Activated CD4-positive, alpha-beta T cell treated with anti-CD3 and anti-CD28 coated beads for 4 hours (primary cell): ENCODE results near the gene PNMA6E.
A peak's percentile ranks its signal among the peaks of the same experiment; 100 is the strongest.
"Not testable (repeated sequence)": the region's sequence is repeated elsewhere in the genome, so short reads cannot be mapped to it uniquely, and the experiment has no call there.

Experiments used
- DNase-seq, 2 donors: peaks; one replicate each; pipeline ENCODE4 v3.0.0-alpha.2; 2020

The PNMA6E gene

GRCh38 chrX:153407736-153408135, 6.6 kb upstream of the PNMA6E start:
- DNase-seq, result no peak

- no peak for DNase-seq
These were observed 5.8 kb upstream of the PNMA6E start for GRCh38 chrX:153406903-153407302.

GRCh38 chrX:153406011-153406410, 4.9 kb upstream of the PNMA6E start:
- DNase-seq, result no peak

GRCh38 chrX:153405426-153405825, 4.3 kb upstream of the PNMA6E start:
- DNase-seq, result no peak

DNA sequence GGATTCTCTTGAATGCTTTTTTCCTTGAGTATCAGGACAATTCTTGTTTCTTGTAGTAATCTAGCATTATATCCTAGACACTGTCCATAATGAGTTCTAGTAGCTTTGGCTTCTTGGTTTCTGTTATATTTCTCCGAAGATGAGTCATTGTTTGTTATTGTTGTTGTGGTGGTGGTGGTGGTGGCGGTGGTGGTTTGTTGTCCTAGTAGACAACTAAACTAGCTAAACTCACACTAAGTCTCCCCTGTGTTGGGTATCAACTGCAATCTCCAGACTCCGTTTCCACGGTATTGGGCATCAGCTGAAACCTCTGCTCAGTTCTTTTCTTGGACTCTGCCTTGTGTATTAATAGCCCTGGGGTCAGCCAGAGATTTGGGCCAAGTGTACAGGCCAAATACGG, 3.2 kb upstream of the PNMA6E start:
- DNase-seq, result not testable (repeated sequence)

- peak; percentile 37 to 48 for DNase-seq
These were observed 711 bp downstream of the PNMA6E start for GRCh38 chrX:153400146-153401132.

- no peak for DNase-seq
These were observed 2.7 kb downstream of the PNMA6E start for GRCh38 chrX:153398275-153398960.

DNA sequence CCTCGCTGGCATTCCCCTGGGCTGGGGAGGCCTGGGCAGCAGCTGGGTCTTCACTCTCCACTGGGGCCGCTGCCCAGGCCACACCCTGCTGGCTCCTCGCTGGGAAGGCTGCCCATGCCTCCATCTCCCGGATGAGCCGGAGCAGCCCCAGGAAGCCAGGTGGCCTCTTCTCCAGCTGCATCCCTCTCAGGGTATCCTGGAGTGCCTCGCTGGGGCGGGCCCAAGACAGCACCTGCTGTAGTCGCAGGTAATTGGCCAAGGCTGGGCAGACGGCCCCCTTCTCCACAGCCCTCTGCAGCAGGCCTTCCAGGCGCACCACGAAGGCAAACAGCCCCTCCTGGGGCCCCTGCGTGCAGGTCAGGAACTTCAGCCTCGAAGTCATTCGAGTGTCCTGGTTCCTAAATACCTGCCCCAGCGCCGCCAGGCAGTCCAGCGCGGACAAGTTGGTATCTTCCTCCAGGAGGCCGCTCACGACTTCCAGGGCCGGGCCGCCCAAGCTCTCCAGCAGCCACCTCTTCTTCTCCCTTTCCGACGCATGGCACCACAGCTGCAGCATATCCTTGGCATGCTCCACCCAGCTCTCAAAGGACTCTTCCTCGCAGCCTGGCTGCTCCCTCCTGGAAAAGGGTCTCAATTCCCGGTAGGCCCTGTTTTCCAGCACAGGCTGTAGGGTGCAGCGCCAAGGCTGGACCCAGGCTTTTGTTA, 3.7 kb downstream of the PNMA6E start:
- no peak for DNase-seq

- no peak for DNase-seq
These were observed 4.6 kb downstream of the PNMA6E start for GRCh38 chrX:153396320-153397195.

GRCh38 chrX:153395613-153396319, 5.4 kb downstream of the PNMA6E start:
- DNase-seq, result no peak

DNA sequence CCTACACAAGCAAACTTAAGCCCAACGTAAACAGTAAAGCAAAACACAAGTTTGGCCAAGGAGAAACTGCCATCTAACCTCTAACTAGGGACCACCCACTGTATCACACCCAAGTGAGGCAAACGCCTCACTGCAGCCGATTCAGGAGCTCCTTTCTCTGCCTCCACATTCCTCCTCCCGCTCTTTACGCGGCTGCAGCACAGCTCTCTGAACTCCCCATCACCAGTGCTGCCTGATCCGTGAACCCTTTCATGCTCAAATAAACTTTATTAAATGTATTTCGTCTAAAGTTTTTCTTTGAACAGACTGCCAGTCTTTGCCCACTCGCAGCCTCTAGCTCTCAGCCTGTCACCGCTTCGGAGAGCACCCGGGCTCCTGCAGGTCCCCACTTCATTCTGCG, 6.5 kb downstream of the PNMA6E start:
- no peak for DNase-seq

DNA sequence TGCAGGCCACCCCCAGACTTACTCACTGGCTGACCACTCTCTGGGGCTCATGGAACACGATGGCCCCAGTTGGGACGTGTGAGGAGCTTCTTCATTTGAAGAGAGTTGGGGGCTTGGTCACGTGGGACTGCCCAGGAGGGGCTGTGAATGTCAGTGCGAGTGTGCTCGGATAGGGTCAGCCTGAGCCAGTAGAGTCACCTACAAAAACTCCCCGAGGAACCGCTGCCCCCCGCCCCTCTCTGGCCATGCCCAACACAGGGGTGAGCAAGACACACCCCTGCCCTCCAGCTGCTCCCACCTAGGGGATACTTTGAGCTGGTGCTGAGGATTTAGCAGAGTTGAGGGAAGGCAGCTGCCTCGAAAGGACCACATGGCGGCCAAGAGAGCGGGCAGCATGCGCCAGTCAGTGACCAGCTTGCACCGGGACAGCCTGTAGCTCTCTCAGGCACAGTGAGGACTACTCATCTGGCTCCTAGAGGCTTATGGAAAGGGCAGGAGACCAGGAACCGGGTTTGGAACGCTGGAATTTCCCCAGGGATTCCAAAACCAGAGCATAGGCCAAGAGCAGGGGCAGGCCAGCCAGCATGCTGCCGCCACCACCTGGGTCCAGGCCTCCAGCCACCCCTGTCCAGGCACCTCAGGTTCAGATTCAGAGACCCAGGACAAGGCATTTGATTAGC, 8.4 kb downstream of the PNMA6E start:
- DNase-seq, result no peak

DNA sequence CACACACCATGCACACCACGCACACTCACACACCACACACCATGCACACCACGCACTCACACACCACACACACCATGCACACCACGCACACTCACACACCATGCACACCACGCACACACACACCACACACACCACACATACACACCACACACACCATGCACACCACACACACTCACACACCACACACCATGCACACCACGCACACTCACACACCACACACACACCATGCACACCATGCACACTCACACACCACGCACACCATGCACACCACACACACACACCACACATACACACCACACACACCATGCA, 11.7 kb downstream of the PNMA6E start:
- DNase-seq, result not testable (repeated sequence)

GRCh38 chrX:153388722-153389459, 12.3 kb downstream of the PNMA6E start:
- DNase-seq, result no peak

DNA sequence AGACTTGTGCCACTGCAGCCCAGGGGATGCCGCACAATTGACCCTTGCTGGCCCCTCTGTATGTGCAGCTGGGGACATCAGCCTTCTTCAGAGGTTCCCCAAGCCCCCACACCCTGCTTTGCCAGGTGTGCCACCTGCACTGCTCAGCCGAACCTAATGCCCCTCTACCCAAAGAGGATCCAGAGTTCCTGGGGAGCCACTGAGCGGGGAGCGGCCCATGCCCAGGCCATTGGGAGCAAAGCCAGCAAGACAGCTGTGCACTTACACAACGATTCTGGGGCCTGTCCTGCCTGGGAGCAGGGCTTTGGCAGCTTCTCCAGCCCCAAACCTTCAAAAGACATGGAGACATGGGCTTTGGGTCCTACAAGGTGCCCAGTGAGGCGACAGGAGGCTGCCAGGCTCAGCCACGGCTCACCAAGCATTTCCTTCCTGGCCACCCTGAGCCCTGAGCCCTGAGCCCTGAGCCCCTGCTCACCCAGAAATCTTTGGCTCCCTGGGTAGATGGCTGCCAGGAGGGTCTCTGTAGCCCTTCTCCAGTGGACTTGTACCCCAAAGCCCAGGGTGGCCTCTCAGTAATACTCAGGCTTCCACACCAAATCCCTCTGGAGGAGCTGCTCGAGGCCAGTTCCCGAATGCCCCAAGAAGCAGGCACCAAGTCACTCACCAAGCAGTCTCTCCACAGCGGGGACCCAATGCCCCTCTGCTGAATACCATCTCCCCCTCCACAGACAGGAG, 13.0 kb downstream of the PNMA6E start:
- DNase-seq, result no peak

GRCh38 chrX:153387345-153387744, 13.8 kb downstream of the PNMA6E start:
- DNase-seq, result no peak

DNA sequence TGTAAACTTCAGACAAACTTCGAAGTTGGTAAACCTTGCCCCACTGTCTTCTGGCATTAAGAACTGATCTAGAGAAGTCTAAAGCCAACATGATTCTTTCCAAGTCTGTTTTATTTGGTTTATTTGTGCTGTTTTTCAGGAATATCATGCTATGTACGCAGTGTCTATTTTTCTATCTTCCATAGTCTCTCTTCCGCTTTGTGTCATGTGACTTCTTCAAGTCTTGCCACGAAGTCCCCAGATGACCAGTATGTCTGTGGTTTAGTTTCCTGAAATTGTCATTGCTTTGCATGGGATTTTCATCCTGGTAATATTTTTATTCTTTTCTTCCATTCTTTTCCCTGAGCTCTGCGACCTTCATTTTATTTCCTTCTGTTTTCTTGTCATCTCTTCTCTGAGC, 15.1 kb downstream of the PNMA6E start:
- DNase-seq, result no peak

GRCh38 chrX:153384973-153385372, 16.2 kb downstream of the PNMA6E start:
- not testable (repeated sequence) for DNase-seq

DNA sequence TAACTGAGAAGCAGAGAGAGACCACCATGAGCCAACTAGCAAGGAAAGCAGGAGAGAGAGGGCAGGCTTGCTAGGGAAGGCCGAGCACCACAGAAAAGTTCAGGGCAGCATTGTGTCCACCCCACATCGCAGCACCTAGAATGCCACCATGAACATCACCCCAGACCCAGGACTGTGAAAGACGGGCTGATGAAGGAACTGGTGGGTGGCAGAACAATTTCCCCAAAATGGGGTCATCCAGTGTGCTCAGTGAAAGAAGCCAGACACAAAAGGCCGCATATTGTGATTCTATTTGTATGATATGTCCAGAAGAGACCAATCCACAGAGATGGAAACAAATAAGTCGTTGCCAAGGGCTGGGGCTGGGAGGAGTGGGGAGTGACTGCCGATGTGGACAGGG, 16.8 kb downstream of the PNMA6E start:
- no peak for DNase-seq
